Sigmoid colon (tissue), 4 donors: ENCODE data around the gene SFRP2.

Source experiments
- CTCF ChIP-seq, 4 experiments: fragments of 450-650 bp in 3 of 4; fragments of 200-600 bp in 1 of 4; IDR thresholded peaks; one replicate each; pipeline ENCODE4 v1.5.1; 2016 to 2019; ENCODE audit warnings: antibody characterized with exemption in 4 of 4, mild to moderate bottlenecking in 3 of 4, moderate library complexity in 2 of 4
- EP300 ChIP-seq, 4 donors: sonication (generic); formaldehyde crosslinking; IDR thresholded peaks; one replicate each; pipeline ENCODE4 v1.6.1; 2017; ENCODE audit warnings: antibody characterized with exemption in 4 of 4

GRCh38 chr4:153798420-153798819 is 9.5 kb upstream of the SFRP2 start:
- TF ChIP-seq CTCF (IDR thresholded peaks at IDR 0.05): no peak
- TF ChIP-seq EP300 (IDR thresholded peaks at IDR 0.05): no peak
